Muscle of back (tissue), 11 donors: ENCODE data around the gene TMEM218. TPM values are rescaled to one million over a fixed set of nuclear protein-coding genes. Genes with fewer than 3 reads are reported as not detected.
"Not testable (repeated sequence)": the region's sequence is repeated elsewhere in the genome, so short reads cannot be mapped to it uniquely, and the experiment has no call there.

Experiments used
- DNase-seq, 3 donors: peaks; one replicate each; pipeline versions ENCODE4 v3.0.0 to v3.0.0-alpha.2; 2013
- polyA plus RNA-seq, 10 donors: library from polyadenylated mRNA; unstranded; fragments of 120-200 nt; gene quantifications; one replicate each; pipeline ENCODE4 v1.2.1, GENCODE V29; 2013; ENCODE audit not compliant: insufficient read length in 10 of 10

TMEM218 gene
- polyA plus RNA-seq, 10 donors = 20.3 to 28.4 (median 24.1) TPM

GRCh38 chr11:125090816-125091215 is 20.6 kb downstream of the TMEM218 start:
- DNase-seq = no peak

- DNase-seq = not testable (repeated sequence)
Measured at GRCh38 chr11:125090151-125090550, 21.3 kb downstream of the TMEM218 start.

- not testable (repeated sequence) for DNase-seq
Measured at GRCh38 chr11:125089481-125089880, 21.9 kb downstream of the TMEM218 start.

- DNase-seq = no peak
Measured at GRCh38 chr11:125088576-125089455, 22.6 kb downstream of the TMEM218 start.

GRCh38 chr11:125088123-125088522 is 23.3 kb downstream of the TMEM218 start:
- DNase-seq = no peak

GRCh38 chr11:125086633-125087296 is 24.7 kb downstream of the TMEM218 start:
- DNase-seq = no peak

- no peak for DNase-seq
Measured at GRCh38 chr11:125085301-125086081, 25.9 kb downstream of the TMEM218 start.

GRCh38 chr11:125084761-125085231 is 26.6 kb downstream of the TMEM218 start:
- DNase-seq = no peak

- DNase-seq = no peak
Measured at GRCh38 chr11:125084057-125084416, 27.4 kb downstream of the TMEM218 start.

- no peak for DNase-seq
Measured at GRCh38 chr11:125083312-125084056, 27.9 kb downstream of the TMEM218 start.

GRCh38 chr11:125082611-125083311 is 28.7 kb downstream of the TMEM218 start:
- no peak for DNase-seq

GRCh38 chr11:125082040-125082439 is 29.4 kb downstream of the TMEM218 start:
- no peak for DNase-seq

GRCh38 chr11:125081098-125081798 is 30.2 kb downstream of the TMEM218 start:
- no peak for DNase-seq

GRCh38 chr11:125080531-125080911 is 30.9 kb downstream of the TMEM218 start:
- DNase-seq = no peak

GRCh38 chr11:125079878-125080530 is 31.4 kb downstream of the TMEM218 start:
- no peak for DNase-seq

- DNase-seq = no peak
Measured at GRCh38 chr11:125079151-125079877, 32.1 kb downstream of the TMEM218 start.

- DNase-seq = no peak
Measured at GRCh38 chr11:125078516-125079140, 32.8 kb downstream of the TMEM218 start.

- no peak for DNase-seq
Measured at GRCh38 chr11:125078016-125078415, 33.4 kb downstream of the TMEM218 start.
